Mesenchymal stem cell (in vitro differentiated cells and primary cell): ENCODE measurements around the gene TICAM2.
A peak's percentile ranks its signal among the peaks of the same experiment; 100 is the strongest.

Source experiments
- DNase-seq: peaks from one replicate; pipeline ENCODE4 v3.0.0-alpha.2; 2013
- H2AFZ ChIP-seq: one replicate; pipeline ENCODE4 v1.6.1; 2013; ENCODE audit warnings: low read depth, mild to moderate bottlenecking, control low read depth, inconsistent platforms, low read length, moderate library complexity
- H2AK5ac ChIP-seq: 2 replicates; pipeline ENCODE4 v1.6.1; 2013; ENCODE audit warnings: low read length, moderate library complexity, mild to moderate bottlenecking, inconsistent platforms; ENCODE audit not compliant: severe bottlenecking
- H2BK120ac ChIP-seq: one replicate; pipeline ENCODE4 v1.6.1; 2013; ENCODE audit warnings: low read depth, mild to moderate bottlenecking, inconsistent platforms, low read length, moderate library complexity
- H2BK12ac ChIP-seq, 2 experiments: one replicate each; pipeline ENCODE4 v1.6.1; 2013; ENCODE audit warnings: inconsistent platforms in 2 of 2, low read length in 2 of 2, mild to moderate bottlenecking in 2 of 2, moderate library complexity in 2 of 2, control low read depth in 1 of 2
- H2BK15ac ChIP-seq: one replicate; pipeline ENCODE4 v1.6.1; 2013; ENCODE audit warnings: mild to moderate bottlenecking, low read depth, inconsistent platforms; ENCODE audit not compliant: poor library complexity, severe bottlenecking
- H2BK5ac ChIP-seq: 2 replicates; pipeline ENCODE4 v1.6.1; 2013; ENCODE audit warnings: low read depth, mild to moderate bottlenecking, low read length, control low read depth, inconsistent platforms; ENCODE audit not compliant: poor library complexity, severe bottlenecking
- H3K14ac ChIP-seq, 2 experiments: one replicate each; pipeline ENCODE4 v1.6.1; 2013; ENCODE audit warnings: inconsistent platforms in 2 of 2, low read length in 2 of 2, control low read depth in 1 of 2, mild to moderate bottlenecking in 1 of 2, moderate library complexity in 1 of 2
- H3K18ac ChIP-seq, 2 experiments: one replicate each; pipeline ENCODE4 v1.6.1; 2013; ENCODE audit warnings: inconsistent platforms in 2 of 2, low read length in 2 of 2, control low read depth in 1 of 2, low read depth in 1 of 2, mild to moderate bottlenecking in 1 of 2
- H3K23ac ChIP-seq, 2 experiments: one replicate each; pipeline ENCODE4 v1.6.1; 2013; ENCODE audit warnings: inconsistent platforms in 2 of 2, low read length in 2 of 2, mild to moderate bottlenecking in 2 of 2, moderate library complexity in 2 of 2, control low read depth in 1 of 2
- H3K27ac ChIP-seq: 2 replicates; pipeline ENCODE4 v1.5.1; 2013; ENCODE audit warnings: mild to moderate bottlenecking, moderate library complexity, low read length, control low read depth, inconsistent platforms; ENCODE audit not compliant: poor library complexity, severe bottlenecking
- H3K27me3 ChIP-seq, 2 experiments: 2 replicates each; pipeline versions ENCODE4 v1.6.1 to v1.7.0; 2013; ENCODE audit warnings: low read length in 2 of 2, mild to moderate bottlenecking in 2 of 2, moderate library complexity in 2 of 2, control low read depth in 1 of 2, inconsistent platforms in 1 of 2; ENCODE audit not compliant: control insufficient read depth in 1 of 2, insufficient read depth in 1 of 2
- H3K36me3 ChIP-seq, 2 experiments: 2 replicates each; pipeline versions ENCODE4 v1.6.1 to v1.7.0; 2013; ENCODE audit warnings: low read length in 2 of 2, control low read depth in 1 of 2, inconsistent platforms in 1 of 2, low read depth in 1 of 2, mild to moderate bottlenecking in 1 of 2; ENCODE audit not compliant: insufficient read depth in 2 of 2, control insufficient read depth in 1 of 2
- H3K4ac ChIP-seq, 2 experiments: one replicate each; pipeline ENCODE4 v1.6.1; 2013; ENCODE audit warnings: inconsistent platforms in 2 of 2, low read length in 2 of 2, mild to moderate bottlenecking in 2 of 2, moderate library complexity in 2 of 2, control low read depth in 1 of 2, low read depth in 1 of 2
- H3K4me1 ChIP-seq: 2 replicates; pipeline ENCODE4 v1.6.1; 2013; ENCODE audit warnings: low read depth, low read length, control low read depth; ENCODE audit not compliant: control insufficient read depth, insufficient read depth
- H3K4me2 ChIP-seq: 2 replicates; pipeline ENCODE4 v1.6.1; 2013; ENCODE audit warnings: low read length, mild to moderate bottlenecking, inconsistent platforms; ENCODE audit not compliant: poor library complexity, severe bottlenecking
- H3K4me3 ChIP-seq, 2 experiments: 2 replicates each; pipeline versions ENCODE4 v1.5.1 to v1.7.0; 2013; ENCODE audit warnings: low read length in 2 of 2, mild to moderate bottlenecking in 2 of 2, control low read depth in 1 of 2, low read depth in 1 of 2; ENCODE audit not compliant: insufficient read depth in 1 of 2
- H3K79me1 ChIP-seq: replicated peaks from 2 replicates; pipeline ENCODE4 v1.6.1; 2013; ENCODE audit warnings: mild to moderate bottlenecking, control low read depth, low read length, inconsistent platforms; ENCODE audit not compliant: poor library complexity, severe bottlenecking
- H3K9ac ChIP-seq: 2 replicates; pipeline ENCODE4 v1.7.0; 2013; ENCODE audit warnings: mild to moderate bottlenecking, low read length, moderate library complexity
- H3K9me3 ChIP-seq: 2 replicates; pipeline ENCODE4 v1.7.0; 2013; ENCODE audit warnings: mild to moderate bottlenecking, low read length; ENCODE audit not compliant: control insufficient read depth
- H4K8ac ChIP-seq: one replicate; pipeline ENCODE4 v1.6.1; 2013; ENCODE audit warnings: inconsistent platforms, mild to moderate bottlenecking, low read length, moderate library complexity
- H4K91ac ChIP-seq: one replicate; pipeline ENCODE4 v1.6.1; 2013; ENCODE audit warnings: mild to moderate bottlenecking, low read length, inconsistent platforms
- WGBS: methylation state at CpG from one replicate; pipeline ENCODE4 v1.1.7; 2013; ENCODE audit warnings: mixed read lengths; 5-methylcytosine and 5-hydroxymethylcytosine counted together

The TICAM2 gene

DNA sequence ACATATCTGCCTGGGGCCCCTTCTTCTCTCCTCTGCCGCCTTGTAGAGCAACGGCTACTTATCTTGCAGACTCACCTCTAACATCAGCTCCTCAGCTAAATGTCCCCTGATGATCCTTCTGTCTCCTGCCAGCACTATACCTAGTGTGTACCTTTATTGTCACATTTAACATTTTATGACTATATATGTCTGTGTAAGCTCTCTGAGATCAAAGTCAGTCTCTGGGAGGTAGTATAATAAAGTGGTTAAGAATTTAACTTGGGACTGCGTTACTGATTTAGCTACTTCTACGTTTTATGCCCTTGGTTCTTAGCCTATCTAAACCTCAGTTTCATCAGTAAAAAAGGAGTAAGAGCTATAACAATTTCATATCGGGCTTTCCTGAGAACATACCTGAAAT, 21.4 kb upstream of the TICAM2 start:
- no peak overlapping the region for H3K4me2 ChIP-seq
- peaks cover 4% of the 10 kb centered on the region for H3K4me1 ChIP-seq
- H3K79me1 ChIP-seq, result no peaks in the 10 kb centered on the region
- DNase-seq, result no peak
- peak overlapping the region in 1 of 2 experiments; percentile 92 for H3K4me3 ChIP-seq
- H4K8ac ChIP-seq, result no peak overlapping the region
- no peak overlapping the region for H3K18ac ChIP-seq
- H4K91ac ChIP-seq, result no peak overlapping the region
- no peak overlapping the region for H3K27ac ChIP-seq
- H3K14ac ChIP-seq, result no peak overlapping the region
- no peak overlapping the region for H2BK15ac ChIP-seq
- H3K4ac ChIP-seq, result no peak overlapping the region
- H2BK5ac ChIP-seq, result no peak overlapping the region
- H2AFZ ChIP-seq, result no peak overlapping the region
- H3K9me3 ChIP-seq, result no peaks in the 10 kb centered on the region
- H3K23ac ChIP-seq, result no peak overlapping the region
- 78% methylated on average over 5 of the region's 5 CpGs for WGBS
- H2BK120ac ChIP-seq, result no peak overlapping the region
- no peak overlapping the region for H2BK12ac ChIP-seq
- peak overlapping the region; percentile 96 for H3K9ac ChIP-seq
- no peaks in the 10 kb centered on the region for H3K27me3 ChIP-seq
- H3K36me3 ChIP-seq, result peaks cover 0 to 29% of the 10 kb centered on the region in 2 experiments
- no peak overlapping the region for H2AK5ac ChIP-seq

DNA sequence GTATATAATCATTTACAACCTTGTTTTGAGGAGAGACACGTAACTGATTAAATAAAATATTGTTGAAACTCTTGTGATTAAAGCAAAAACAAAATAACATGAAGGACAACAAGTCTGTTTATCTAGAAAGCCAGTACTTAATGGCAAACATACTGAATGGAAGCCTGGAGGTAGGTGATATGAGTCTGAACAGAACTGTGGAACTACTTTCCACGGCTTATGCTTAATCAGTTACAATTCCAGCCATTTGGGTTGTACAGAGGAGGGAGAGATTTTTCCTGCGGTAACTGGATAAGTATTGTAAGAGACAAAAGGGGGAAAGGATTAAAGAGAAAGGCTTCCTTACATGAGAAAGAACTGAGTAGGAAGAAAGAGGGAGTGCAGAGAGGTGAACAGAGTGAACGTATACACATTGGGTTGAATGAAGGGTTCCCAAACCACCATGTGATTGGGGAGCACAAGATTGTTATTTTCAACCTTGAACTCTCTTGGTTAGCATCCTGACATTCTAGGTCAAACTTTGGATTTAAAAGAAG, 19.2 kb upstream of the TICAM2 start:
- Histone ChIP-seq H3K14ac (no peak overlapping the region), H4K8ac (no peak overlapping the region), H2BK120ac (no peak overlapping the region), H3K9me3 (no peaks in the 10 kb centered on the region), H2AFZ (no peak overlapping the region), H3K79me1 (peaks cover 4% of the 10 kb centered on the region), H4K91ac (no peak overlapping the region), H3K23ac (no peak overlapping the region), H3K9ac (no peak overlapping the region), H3K27ac (no peak overlapping the region), H2AK5ac (no peak overlapping the region), H3K36me3 (peaks cover 0 to 47% of the 10 kb centered on the region in 2 experiments), H3K4me3 (peak overlapping the region in 1 of 2 experiments; percentile 15), H2BK15ac (no peak overlapping the region), H3K27me3 (no peaks in the 10 kb centered on the region), H2BK5ac (no peak overlapping the region), H3K4ac (no peak overlapping the region), H3K4me2 (no peak overlapping the region), H2BK12ac (no peak overlapping the region), H3K18ac (no peak overlapping the region), H3K4me1 (peaks cover 4% of the 10 kb centered on the region)
- no peak for DNase-seq
- 100% methylated on average over 3 of the region's 4 CpGs for WGBS

DNA sequence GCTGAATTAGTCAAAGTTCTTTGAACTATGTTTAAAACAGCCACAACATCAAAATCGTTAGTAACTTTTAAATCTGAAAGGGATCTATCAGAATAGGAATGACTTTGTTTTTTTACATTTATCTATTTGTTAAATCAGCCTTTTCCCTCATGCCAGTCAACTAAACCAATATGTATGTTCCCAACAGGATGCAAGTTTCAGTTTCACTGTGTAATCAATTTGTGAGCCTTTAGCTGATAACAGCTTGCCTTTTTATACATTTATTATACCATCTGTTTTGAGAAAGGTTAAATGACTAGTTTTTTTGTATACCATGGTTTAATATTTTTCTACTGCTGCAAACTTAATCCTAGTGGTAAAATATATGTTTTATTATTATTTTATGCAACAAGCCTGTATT, 14.6 kb upstream of the TICAM2 start:
- no peaks in the 10 kb centered on the region for H3K4me1 ChIP-seq
- no CpG with 5 or more reads among the region's 1 CpG for WGBS
- H3K4ac ChIP-seq, result no peak overlapping the region
- DNase-seq, result no peak
- H3K9ac ChIP-seq, result no peak overlapping the region
- no peak overlapping the region for H4K91ac ChIP-seq
- H3K79me1 ChIP-seq, result peaks cover 10% of the 10 kb centered on the region
- no peak overlapping the region for H2BK5ac ChIP-seq
- peaks cover 4 to 84% of the 10 kb centered on the region in 2 experiments for H3K36me3 ChIP-seq
- H2BK15ac ChIP-seq, result no peak overlapping the region
- H3K4me3 ChIP-seq, result no peak overlapping the region
- no peak overlapping the region for H3K27ac ChIP-seq
- no peak overlapping the region for H4K8ac ChIP-seq
- no peaks in the 10 kb centered on the region for H3K27me3 ChIP-seq
- H2BK120ac ChIP-seq, result no peak overlapping the region
- no peak overlapping the region for H3K23ac ChIP-seq
- no peak overlapping the region for H3K18ac ChIP-seq
- H3K4me2 ChIP-seq, result no peak overlapping the region
- H2BK12ac ChIP-seq, result no peak overlapping the region
- H2AK5ac ChIP-seq, result no peak overlapping the region
- H3K9me3 ChIP-seq, result no peaks in the 10 kb centered on the region
- no peak overlapping the region for H3K14ac ChIP-seq
- no peak overlapping the region for H2AFZ ChIP-seq

DNA sequence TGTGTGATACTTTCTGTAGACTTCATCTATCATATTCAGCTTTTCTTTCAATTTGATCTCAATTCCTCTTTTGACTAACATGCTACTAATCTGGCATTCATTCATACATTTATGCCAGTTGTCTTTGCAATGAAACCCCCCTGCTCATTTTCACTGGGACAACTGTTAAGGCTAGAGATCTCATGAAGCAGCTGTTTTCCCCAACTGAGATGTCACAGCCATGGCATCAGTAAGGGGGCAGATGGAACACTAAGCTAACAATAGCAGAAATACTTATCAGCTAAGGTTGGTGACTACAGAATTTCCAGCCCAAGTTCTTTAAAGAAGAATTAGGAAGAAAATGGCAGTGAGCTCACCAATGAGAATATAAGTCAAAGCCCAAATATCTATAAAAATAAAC, 14.2 kb upstream of the TICAM2 start:
- Histone ChIP-seq H2BK15ac (no peak overlapping the region), H3K27me3 (no peaks in the 10 kb centered on the region), H3K14ac (no peak overlapping the region), H4K91ac (no peak overlapping the region), H3K18ac (no peak overlapping the region), H2BK12ac (no peak overlapping the region), H3K9ac (no peak overlapping the region), H3K27ac (no peak overlapping the region), H2AFZ (no peak overlapping the region), H3K4ac (no peak overlapping the region), H3K36me3 (peaks cover 4 to 85% of the 10 kb centered on the region in 2 experiments), H4K8ac (no peak overlapping the region), H3K4me3 (no peak overlapping the region), H3K79me1 (peaks cover 11% of the 10 kb centered on the region), H2BK5ac (no peak overlapping the region), H3K4me2 (no peak overlapping the region), H3K23ac (no peak overlapping the region), H2AK5ac (no peak overlapping the region), H3K4me1 (no peaks in the 10 kb centered on the region), H3K9me3 (no peaks in the 10 kb centered on the region), H2BK120ac (no peak overlapping the region)
- no peak for DNase-seq
